ENCODE data around the gene MRPS22. TPM values are rescaled to one million over a fixed set of nuclear protein-coding genes. Genes with fewer than 3 reads are reported as not detected.

The MRPS22 gene
- total and polyA plus RNA-seq, 2 of the 13 experiments (the other 11 are each of a cell fraction or from before 2014, with no cell fraction given): 52.7 to 113 TPM

- TF ChIP-seq GZF1 (CRISPR knock-in tag; IDR thresholded peaks at IDR 0.05) (peak; percentile 47; the same call in 1 of the 2 replicates), HCFC1 (IDR thresholded peaks at IDR 0.05; ENCODE audit: low read depth, low read length) (peak; percentile 47; the same call in 1 of the 2 replicates), NBN (conservative IDR thresholded peaks at IDR 0.05) (no peak), KAT8 (CRISPR knock-in tag; IDR thresholded peaks at IDR 0.05) (peak; percentile 92), PHF8 (CRISPR knock-in tag; IDR thresholded peaks at IDR 0.05) (peak; percentile 95), NR2F2 (IDR thresholded peaks at IDR 0.05; ENCODE audit: borderline replicate concordance, low read depth) (no peak), ZNF556 (CRISPR knock-in tag; IDR thresholded peaks at IDR 0.05; ENCODE audit: borderline replicate concordance) (no peak), CEBPB (IDR thresholded peaks at IDR 0.05; ENCODE audit: borderline replicate concordance, low read depth, low read length) (no peak), DMAP1 (CRISPR knock-in tag; IDR thresholded peaks at IDR 0.05) (peak; percentile 94), MEIS1 (CRISPR knock-in tag; IDR thresholded peaks at IDR 0.05; ENCODE audit: borderline replicate concordance) (peak; percentile 81; the same call in 1 of the 2 replicates), KLF12 (CRISPR knock-in tag; IDR thresholded peaks at IDR 0.05; ENCODE audit: borderline replicate concordance) (peak; percentile 68; the same call in 1 of the 2 replicates), ZBTB1 (CRISPR knock-in tag; IDR thresholded peaks at IDR 0.05; ENCODE audit: borderline replicate concordance) (no peak), ZNF574 (CRISPR knock-in tag; IDR thresholded peaks at IDR 0.05) (peak; percentile 79), ZNF335 (CRISPR knock-in tag; IDR thresholded peaks at IDR 0.05) (peak; percentile 81; the same call in 1 of the 2 replicates), ZNF510 (CRISPR knock-in tag; IDR thresholded peaks at IDR 0.05; ENCODE audit: low read depth) (0 out of 2 replicates have a peak, but pooled peaks have one; percentile 36), SNAPC4 (CRISPR knock-in tag; IDR thresholded peaks at IDR 0.05) (peak; percentile 49; the same call in 1 of the 2 replicates), DRAP1 (CRISPR knock-in tag; IDR thresholded peaks at IDR 0.05) (peak; percentile 91), ZNF263 (CRISPR knock-in tag; IDR thresholded peaks at IDR 0.05) (0 out of 2 replicates have a peak, but pooled peaks have one; percentile 41), ARNT2 (CRISPR knock-in tag; IDR thresholded peaks at IDR 0.05; ENCODE audit: low read depth) (peak; percentile 95), ARNTL (CRISPR knock-in tag; IDR thresholded peaks at IDR 0.05) (0 out of 2 replicates have a peak, but pooled peaks have one; percentile 50), MEIS2 (CRISPR knock-in tag; IDR thresholded peaks at IDR 0.05) (peak; percentile 78), ZNF3 (CRISPR knock-in tag; IDR thresholded peaks at IDR 0.05) (peak; percentile 94), ZNF547 (CRISPR knock-in tag; IDR thresholded peaks at IDR 0.05) (no peak; the same call in 1 of the 2 replicates)
Observed at GRCh38 chr3:139389552-139390368, 45.9 kb downstream of the MRPS22 start, which contains the start of gene COPB2 (continued).

Measured in HepG2 (cell line).